ENCODE results near the gene TCP11L2. TPM values are rescaled to one million over a fixed set of nuclear protein-coding genes. Genes with fewer than 3 reads are reported as not detected.

The TCP11L2 gene
- total and polyA plus RNA-seq, 12 donors, result 4.9 to 168 (median 119) TPM

GRCh38 chr12:106332536-106332935 lies 30.0 kb downstream of the TCP11L2 start:
- Histone ChIP-seq H3K4me3 (no peak overlapping the region), H3K27me3 (no peaks in the 10 kb centered on the region), H3K9me3 (no peaks in the 10 kb centered on the region), H3K4me1 (peaks cover 0 to 42% (median 21%) of the 10 kb centered on the region in 9 donors), H3K27ac (no peak overlapping the region), H3K36me3 (peaks cover 0 to 100% (median 32%) of the 10 kb centered on the region in 9 donors)
- ATAC-seq, result no peak
- no peak for TF ChIP-seq CTCF (IDR thresholded peaks at IDR 0.05)
- DNase-seq, result no peak
- intact Hi-C loops (cut with DNase I), result no loop called here

- Histone ChIP-seq H3K4me3 (no peak overlapping the region), H3K27ac (no peak overlapping the region), H3K36me3 (peaks cover 0 to 100% (median 35%) of the 10 kb centered on the region in 9 donors), H3K27me3 (no peaks in the 10 kb centered on the region), H3K4me1 (peaks cover 0 to 37% (median 20%) of the 10 kb centered on the region in 9 donors), H3K9me3 (no peaks in the 10 kb centered on the region)
- TF ChIP-seq CTCF (IDR thresholded peaks at IDR 0.05), result no peak
- intact Hi-C loops (cut with DNase I), result no loop called here
- WGBS, 2 donors, result 67 to 94% methylated on average over 2 of the region's 2 CpGs
- DNase-seq, result no peak
- no peak for ATAC-seq
Measured at GRCh38 chr12:106333010-106333409, 30.5 kb downstream of the TCP11L2 start.

GRCh38 chr12:106333756-106334155 lies 31.2 kb downstream of the TCP11L2 start:
- Histone ChIP-seq H3K4me3 (no peak overlapping the region), H3K9me3 (no peaks in the 10 kb centered on the region), H3K4me1 (peaks cover 0 to 33% (median 18%) of the 10 kb centered on the region in 9 donors), H3K27ac (no peak overlapping the region), H3K27me3 (no peaks in the 10 kb centered on the region), H3K36me3 (peaks cover 0 to 100% (median 41%) of the 10 kb centered on the region in 9 donors)
- DNase-seq, result no peak
- ATAC-seq, result no peak
- TF ChIP-seq CTCF (IDR thresholded peaks at IDR 0.05), result no peak
- intact Hi-C loops (cut with DNase I), result no loop called here
- WGBS, 2 donors, result 94 to 96% methylated on average over 2 of the region's 2 CpGs

- Histone ChIP-seq H3K27me3 (no peaks in the 10 kb centered on the region), H3K4me1 (peaks cover 15 to 65% (median 52%) of the 10 kb centered on the region in 9 donors), H3K27ac (peak overlapping the region; percentile 22 to 81 (median 72)), H3K9me3 (no peaks in the 10 kb centered on the region), H3K36me3 (peaks cover 0 to 93% (median 20%) of the 10 kb centered on the region in 9 donors), H3K4me3 (no peak overlapping the region)
- peak in 1 of 2 donors; percentile 19 for DNase-seq
- no peak for TF ChIP-seq CTCF (IDR thresholded peaks at IDR 0.05)
- intact Hi-C loops (cut with DNase I), result loop anchor here in 9 of 10 donors (5.0 to 10.0 kb wide), 7 partner anchors 34 to 926 kb away; partner anchors contain the start of genes CKAP4 (in 4 of the 9) and TCP11L2 (in 2 of the 9)
- WGBS, 2 donors, result 36 to 55% methylated on average over 2 of the region's 2 CpGs
- peak in 3 of 8 donors; percentile 29 to 33 (median 31) for ATAC-seq
Measured at GRCh38 chr12:106341086-106341877, 38.7 kb downstream of the TCP11L2 start.

Measured in heart right ventricle (tissue), 16 donors.